ENCODE data around the gene ZNF564.

DNA sequence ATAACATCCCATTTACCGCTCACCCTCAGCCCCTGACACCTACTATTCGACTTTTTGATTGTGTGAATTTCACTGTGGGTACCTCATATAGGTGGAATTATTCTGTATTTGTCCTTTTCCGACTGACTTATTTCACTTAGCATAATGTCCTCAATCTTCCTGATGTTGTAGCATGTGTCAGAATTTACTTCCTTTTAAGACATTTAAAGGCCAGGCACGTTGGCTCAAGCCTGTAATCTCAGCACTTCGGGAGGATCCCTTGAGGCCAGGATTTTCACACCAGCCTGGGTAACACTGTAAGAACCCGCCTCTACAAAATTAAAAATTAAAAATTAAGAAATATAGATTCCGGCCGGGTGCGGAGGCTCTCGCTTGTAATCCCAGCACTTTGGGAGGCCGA lies 46.3 kb upstream of the ZNF564 start:
- TF ChIP-seq, protein P1, sequence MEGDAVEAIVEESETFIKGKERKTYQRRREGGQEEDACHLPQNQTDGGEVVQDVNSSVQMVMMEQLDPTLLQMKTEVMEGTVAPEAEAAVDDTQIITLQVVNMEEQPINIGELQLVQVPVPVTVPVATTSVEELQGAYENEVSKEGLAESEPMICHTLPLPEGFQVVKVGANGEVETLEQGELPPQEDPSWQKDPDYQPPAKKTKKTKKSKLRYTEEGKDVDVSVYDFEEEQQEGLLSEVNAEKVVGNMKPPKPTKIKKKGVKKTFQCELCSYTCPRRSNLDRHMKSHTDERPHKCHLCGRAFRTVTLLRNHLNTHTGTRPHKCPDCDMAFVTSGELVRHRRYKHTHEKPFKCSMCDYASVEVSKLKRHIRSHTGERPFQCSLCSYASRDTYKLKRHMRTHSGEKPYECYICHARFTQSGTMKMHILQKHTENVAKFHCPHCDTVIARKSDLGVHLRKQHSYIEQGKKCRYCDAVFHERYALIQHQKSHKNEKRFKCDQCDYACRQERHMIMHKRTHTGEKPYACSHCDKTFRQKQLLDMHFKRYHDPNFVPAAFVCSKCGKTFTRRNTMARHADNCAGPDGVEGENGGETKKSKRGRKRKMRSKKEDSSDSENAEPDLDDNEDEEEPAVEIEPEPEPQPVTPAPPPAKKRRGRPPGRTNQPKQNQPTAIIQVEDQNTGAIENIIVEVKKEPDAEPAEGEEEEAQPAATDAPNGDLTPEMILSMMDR (conservative IDR thresholded peaks at IDR 0.05; ENCODE audit: low read depth in 2 of 2) = no peak
- TF ChIP-seq POLR2AphosphoS5 (IDR thresholded peaks at IDR 0.05; ENCODE audit: low read depth) (no peak), STAT1 (IDR thresholded peaks at IDR 0.05; ENCODE audit: unreplicated experiment) (no peak), CREB1 (CRISPR knock-in tag; IDR thresholded peaks at IDR 0.05; ENCODE audit: low read depth) (no peak), EZH2 (IDR thresholded peaks at IDR 0.05; ENCODE audit: low read depth, unreplicated experiment) (no peak), ZNF331 (CRISPR knock-in tag; IDR thresholded peaks at IDR 0.05; ENCODE audit: low read depth) (no peak), EZH2phosphoT487 (IDR thresholded peaks at IDR 0.05; ENCODE audit: unreplicated experiment) (no peak), JUNB (IDR thresholded peaks at IDR 0.05; ENCODE audit: unreplicated experiment) (no peak), ZNF114 (CRISPR knock-in tag; IDR thresholded peaks at IDR 0.05) (no peak)
- TF ChIP-seq, protein P2, sequence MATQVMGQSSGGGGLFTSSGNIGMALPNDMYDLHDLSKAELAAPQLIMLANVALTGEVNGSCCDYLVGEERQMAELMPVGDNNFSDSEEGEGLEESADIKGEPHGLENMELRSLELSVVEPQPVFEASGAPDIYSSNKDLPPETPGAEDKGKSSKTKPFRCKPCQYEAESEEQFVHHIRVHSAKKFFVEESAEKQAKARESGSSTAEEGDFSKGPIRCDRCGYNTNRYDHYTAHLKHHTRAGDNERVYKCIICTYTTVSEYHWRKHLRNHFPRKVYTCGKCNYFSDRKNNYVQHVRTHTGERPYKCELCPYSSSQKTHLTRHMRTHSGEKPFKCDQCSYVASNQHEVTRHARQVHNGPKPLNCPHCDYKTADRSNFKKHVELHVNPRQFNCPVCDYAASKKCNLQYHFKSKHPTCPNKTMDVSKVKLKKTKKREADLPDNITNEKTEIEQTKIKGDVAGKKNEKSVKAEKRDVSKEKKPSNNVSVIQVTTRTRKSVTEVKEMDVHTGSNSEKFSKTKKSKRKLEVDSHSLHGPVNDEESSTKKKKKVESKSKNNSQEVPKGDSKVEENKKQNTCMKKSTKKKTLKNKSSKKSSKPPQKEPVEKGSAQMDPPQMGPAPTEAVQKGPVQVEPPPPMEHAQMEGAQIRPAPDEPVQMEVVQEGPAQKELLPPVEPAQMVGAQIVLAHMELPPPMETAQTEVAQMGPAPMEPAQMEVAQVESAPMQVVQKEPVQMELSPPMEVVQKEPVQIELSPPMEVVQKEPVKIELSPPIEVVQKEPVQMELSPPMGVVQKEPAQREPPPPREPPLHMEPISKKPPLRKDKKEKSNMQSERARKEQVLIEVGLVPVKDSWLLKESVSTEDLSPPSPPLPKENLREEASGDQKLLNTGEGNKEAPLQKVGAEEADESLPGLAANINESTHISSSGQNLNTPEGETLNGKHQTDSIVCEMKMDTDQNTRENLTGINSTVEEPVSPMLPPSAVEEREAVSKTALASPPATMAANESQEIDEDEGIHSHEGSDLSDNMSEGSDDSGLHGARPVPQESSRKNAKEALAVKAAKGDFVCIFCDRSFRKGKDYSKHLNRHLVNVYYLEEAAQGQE (IDR thresholded peaks at IDR 0.05; ENCODE audit: unreplicated experiment) = no peak
- TF ChIP-seq, protein P3, sequence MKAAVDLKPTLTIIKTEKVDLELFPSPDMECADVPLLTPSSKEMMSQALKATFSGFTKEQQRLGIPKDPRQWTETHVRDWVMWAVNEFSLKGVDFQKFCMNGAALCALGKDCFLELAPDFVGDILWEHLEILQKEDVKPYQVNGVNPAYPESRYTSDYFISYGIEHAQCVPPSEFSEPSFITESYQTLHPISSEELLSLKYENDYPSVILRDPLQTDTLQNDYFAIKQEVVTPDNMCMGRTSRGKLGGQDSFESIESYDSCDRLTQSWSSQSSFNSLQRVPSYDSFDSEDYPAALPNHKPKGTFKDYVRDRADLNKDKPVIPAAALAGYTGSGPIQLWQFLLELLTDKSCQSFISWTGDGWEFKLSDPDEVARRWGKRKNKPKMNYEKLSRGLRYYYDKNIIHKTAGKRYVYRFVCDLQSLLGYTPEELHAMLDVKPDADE (IDR thresholded peaks at IDR 0.05) = no peak
